22Rv1 (cell line): ENCODE measurements around the gene PRIM1.
"Not testable (repeated sequence)": the region's sequence is repeated elsewhere in the genome, so short reads cannot be mapped to it uniquely, and the experiment has no call there.

Experiments
- ZFX ChIP-seq: fragments of 450-650 bp; IDR thresholded peaks from 2 replicates; pipeline ENCODE4 v1.6.1; 2017; ENCODE audit warnings: antibody characterized with exemption, borderline replicate concordance
- TF ChIP-seq, protein P1 (sequence below): fragments of 450-650 bp; IDR thresholded peaks from 2 replicates; pipeline ENCODE4 v1.5.1; 2017; ENCODE audit warnings: mild to moderate bottlenecking

DNA sequence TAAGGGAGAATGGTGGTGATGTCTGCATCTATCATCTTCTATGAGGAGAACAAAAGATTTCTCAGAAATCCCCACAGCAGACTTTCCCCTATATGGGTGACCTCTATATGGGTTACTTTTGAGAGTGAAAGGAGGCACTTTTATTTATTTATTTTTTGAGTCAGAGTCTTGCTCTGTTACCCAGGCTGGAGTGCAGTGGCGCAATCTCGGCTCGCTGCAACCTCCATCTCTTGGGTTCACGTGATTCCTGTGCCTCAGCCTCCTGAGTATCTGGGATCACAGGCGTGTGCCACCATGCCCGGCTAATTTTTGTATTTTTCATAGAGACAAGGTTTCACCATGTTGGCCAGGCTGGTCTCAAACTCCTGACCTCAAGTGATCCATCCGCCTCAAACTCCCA is 41.0 kb upstream of the PRIM1 start:
- TF ChIP-seq, protein P1, sequence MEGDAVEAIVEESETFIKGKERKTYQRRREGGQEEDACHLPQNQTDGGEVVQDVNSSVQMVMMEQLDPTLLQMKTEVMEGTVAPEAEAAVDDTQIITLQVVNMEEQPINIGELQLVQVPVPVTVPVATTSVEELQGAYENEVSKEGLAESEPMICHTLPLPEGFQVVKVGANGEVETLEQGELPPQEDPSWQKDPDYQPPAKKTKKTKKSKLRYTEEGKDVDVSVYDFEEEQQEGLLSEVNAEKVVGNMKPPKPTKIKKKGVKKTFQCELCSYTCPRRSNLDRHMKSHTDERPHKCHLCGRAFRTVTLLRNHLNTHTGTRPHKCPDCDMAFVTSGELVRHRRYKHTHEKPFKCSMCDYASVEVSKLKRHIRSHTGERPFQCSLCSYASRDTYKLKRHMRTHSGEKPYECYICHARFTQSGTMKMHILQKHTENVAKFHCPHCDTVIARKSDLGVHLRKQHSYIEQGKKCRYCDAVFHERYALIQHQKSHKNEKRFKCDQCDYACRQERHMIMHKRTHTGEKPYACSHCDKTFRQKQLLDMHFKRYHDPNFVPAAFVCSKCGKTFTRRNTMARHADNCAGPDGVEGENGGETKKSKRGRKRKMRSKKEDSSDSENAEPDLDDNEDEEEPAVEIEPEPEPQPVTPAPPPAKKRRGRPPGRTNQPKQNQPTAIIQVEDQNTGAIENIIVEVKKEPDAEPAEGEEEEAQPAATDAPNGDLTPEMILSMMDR, result not testable (repeated sequence)
- TF ChIP-seq ZFX, result not testable (repeated sequence)
